HL-60/S4 (cell line): ENCODE measurements around the gene KIF13A.
"Not testable (repeated sequence)": the region's sequence is repeated elsewhere in the genome, so short reads cannot be mapped to it uniquely, and the experiment has no call there.

Source experiments
- in situ Hi-C: fragments of 300-500 bp; cut with MboI; formaldehyde crosslinking; loops from 2 replicates; pipeline ENCODE4 v1.14.3; 2022; ENCODE audit warnings: low sequenced_read_pairs

KIF13A gene

GRCh38 chr6:17904491-17905120 lies 82.8 kb downstream of the KIF13A start:
- in situ Hi-C loops, result no loop called here

GRCh38 chr6:17902974-17903373 lies 84.5 kb downstream of the KIF13A start:
- in situ Hi-C loops, result no loop called here

GRCh38 chr6:17901493-17901892 lies 85.9 kb downstream of the KIF13A start:
- in situ Hi-C loops, result no loop called here

- in situ Hi-C loops, result no loop called here
These were observed 87.4 kb downstream of the KIF13A start for GRCh38 chr6:17900011-17900410.

GRCh38 chr6:17899491-17899890 lies 87.9 kb downstream of the KIF13A start:
- in situ Hi-C loops, result no loop called here

GRCh38 chr6:17897681-17898080 lies 89.8 kb downstream of the KIF13A start:
- in situ Hi-C loops, result no loop called here

GRCh38 chr6:17894905-17895304 lies 92.5 kb downstream of the KIF13A start:
- in situ Hi-C loops, result no loop called here

GRCh38 chr6:17894191-17894590 lies 93.2 kb downstream of the KIF13A start:
- in situ Hi-C loops, result no loop called here

- in situ Hi-C loops, result no loop called here
These were observed 95.2 kb downstream of the KIF13A start for GRCh38 chr6:17892097-17892686.

GRCh38 chr6:17890309-17890708 lies 97.1 kb downstream of the KIF13A start:
- in situ Hi-C loops, result no loop called here

- in situ Hi-C loops, result not testable (repeated sequence)
These were observed 97.7 kb downstream of the KIF13A start for GRCh38 chr6:17889777-17890176.

- in situ Hi-C loops, result no loop called here
These were observed 100.5 kb downstream of the KIF13A start for GRCh38 chr6:17886891-17887290.

GRCh38 chr6:17885889-17886576 lies 101.4 kb downstream of the KIF13A start:
- in situ Hi-C loops, result no loop called here

GRCh38 chr6:17884498-17885478 lies 102.6 kb downstream of the KIF13A start:
- in situ Hi-C loops, result no loop called here

- in situ Hi-C loops, result no loop called here
These were observed 103.6 kb downstream of the KIF13A start for GRCh38 chr6:17883665-17884497.

GRCh38 chr6:17881085-17881858 lies 106.2 kb downstream of the KIF13A start:
- in situ Hi-C loops, result no loop called here

- in situ Hi-C loops, result no loop called here
These were observed 108.3 kb downstream of the KIF13A start for GRCh38 chr6:17879184-17879583.

GRCh38 chr6:17878734-17879133 lies 108.7 kb downstream of the KIF13A start:
- in situ Hi-C loops, result no loop called here

- in situ Hi-C loops, result no loop called here
These were observed 109.5 kb downstream of the KIF13A start for GRCh38 chr6:17877895-17878440.
